GM13976 (cell line): ENCODE results near the gene FOXL1.

Experiments
- DNase-seq: peaks from one replicate; pipeline ENCODE4 v3.0.0; 2012; ENCODE audit warnings: low spot score
- in situ Hi-C: fragments of 300-500 bp; cut with MboI; formaldehyde crosslinking; loops from one replicate; pipeline ENCODE4 v1.12.0; 2022; ENCODE audit warnings: low sequenced_read_pairs, mixed read lengths, inconsistent platforms; ENCODE audit not compliant: unreplicated experiment
- TF ChIP-seq, protein P1 (sequence below): IDR thresholded peaks from 2 replicates; pipeline ENCODE4 v1.5.1; 2012; ENCODE audit warnings: borderline replicate concordance, mild to moderate bottlenecking; ENCODE audit not compliant: insufficient read depth; ENCODE audit errors: extremely low read depth, missing control alignments, control extremely low read depth

Gene FOXL1

DNA sequence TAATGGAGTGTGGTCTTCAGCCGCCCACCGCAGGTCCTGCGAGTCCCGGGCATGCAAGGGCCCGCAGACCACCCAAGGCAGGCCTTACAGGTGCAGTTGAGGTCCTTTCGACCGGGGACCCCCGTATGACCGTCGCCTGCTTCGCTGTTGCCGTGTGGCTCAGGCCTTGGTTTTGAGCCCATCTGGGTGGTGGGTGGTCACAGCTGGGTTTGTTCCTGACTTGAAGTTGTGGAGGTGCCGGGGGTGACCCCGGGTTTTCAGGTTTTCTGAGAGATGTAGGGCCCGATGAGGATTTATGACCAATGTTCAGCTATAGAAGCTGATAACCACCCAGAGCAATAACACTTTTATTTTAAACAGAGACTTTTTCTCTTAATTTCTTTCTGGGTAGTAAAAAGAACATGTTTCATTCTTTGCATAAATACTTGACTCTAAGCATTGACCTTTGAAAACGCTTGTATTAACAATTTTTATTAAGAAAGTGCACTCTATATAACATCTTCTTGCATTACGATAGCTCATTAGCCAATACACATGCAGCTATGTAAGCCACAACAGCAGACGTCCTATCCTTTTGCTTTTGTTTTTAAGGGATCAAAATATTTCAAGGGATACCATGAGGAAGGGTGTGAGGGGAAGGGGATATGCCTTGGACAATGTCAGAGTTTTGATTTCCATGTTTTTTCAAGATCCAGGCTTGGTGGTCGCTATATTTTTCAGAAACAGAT, 1.9 kb downstream of the FOXL1 start:
- in situ Hi-C loops: no loop called here
- no peak for DNase-seq
- TF ChIP-seq, protein P1, sequence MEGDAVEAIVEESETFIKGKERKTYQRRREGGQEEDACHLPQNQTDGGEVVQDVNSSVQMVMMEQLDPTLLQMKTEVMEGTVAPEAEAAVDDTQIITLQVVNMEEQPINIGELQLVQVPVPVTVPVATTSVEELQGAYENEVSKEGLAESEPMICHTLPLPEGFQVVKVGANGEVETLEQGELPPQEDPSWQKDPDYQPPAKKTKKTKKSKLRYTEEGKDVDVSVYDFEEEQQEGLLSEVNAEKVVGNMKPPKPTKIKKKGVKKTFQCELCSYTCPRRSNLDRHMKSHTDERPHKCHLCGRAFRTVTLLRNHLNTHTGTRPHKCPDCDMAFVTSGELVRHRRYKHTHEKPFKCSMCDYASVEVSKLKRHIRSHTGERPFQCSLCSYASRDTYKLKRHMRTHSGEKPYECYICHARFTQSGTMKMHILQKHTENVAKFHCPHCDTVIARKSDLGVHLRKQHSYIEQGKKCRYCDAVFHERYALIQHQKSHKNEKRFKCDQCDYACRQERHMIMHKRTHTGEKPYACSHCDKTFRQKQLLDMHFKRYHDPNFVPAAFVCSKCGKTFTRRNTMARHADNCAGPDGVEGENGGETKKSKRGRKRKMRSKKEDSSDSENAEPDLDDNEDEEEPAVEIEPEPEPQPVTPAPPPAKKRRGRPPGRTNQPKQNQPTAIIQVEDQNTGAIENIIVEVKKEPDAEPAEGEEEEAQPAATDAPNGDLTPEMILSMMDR: no peak

DNA sequence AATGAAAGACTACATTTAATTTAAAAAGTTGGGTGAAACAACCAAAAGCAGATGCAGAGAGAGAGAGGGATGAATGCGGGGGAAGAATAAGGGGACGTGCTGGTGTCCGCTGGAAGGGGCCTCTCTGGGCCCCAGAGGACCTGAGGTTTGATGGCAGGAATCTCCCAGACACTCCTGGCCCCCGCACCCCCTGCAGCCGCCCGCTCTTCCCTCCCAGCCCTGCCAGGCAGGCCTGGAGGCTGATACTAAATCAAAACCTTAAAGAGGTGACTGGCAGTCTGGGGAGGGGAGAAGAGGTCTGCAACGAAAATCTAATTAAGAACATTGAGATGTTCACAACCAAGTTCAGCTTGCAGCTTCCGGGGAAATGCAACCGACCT, 2.4 kb downstream of the FOXL1 start:
- TF ChIP-seq, protein P1: no peak
- in situ Hi-C loops: no loop called here
- DNase-seq: no peak

DNA sequence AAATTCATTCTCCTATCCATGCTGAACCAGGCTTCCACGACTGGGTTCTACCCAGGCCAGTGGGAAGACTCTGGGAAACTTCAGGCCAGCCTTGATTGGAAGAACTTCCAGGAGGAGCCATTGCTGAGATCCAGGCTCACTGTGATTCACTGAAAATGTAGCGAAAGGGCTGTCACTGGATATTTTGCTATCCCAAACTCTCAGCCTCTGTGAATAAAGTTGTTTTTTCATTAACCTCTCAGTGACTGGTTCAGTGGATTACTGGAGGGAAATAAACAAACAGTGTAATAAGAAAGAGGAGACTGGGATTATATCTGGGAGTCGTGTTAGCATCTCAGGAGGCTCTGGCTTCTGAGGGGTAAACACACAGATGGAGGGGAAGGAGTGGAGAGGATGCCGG, 3.1 kb downstream of the FOXL1 start:
- no peak for DNase-seq
- in situ Hi-C loops: no loop called here
- TF ChIP-seq, protein P1: no peak

DNA sequence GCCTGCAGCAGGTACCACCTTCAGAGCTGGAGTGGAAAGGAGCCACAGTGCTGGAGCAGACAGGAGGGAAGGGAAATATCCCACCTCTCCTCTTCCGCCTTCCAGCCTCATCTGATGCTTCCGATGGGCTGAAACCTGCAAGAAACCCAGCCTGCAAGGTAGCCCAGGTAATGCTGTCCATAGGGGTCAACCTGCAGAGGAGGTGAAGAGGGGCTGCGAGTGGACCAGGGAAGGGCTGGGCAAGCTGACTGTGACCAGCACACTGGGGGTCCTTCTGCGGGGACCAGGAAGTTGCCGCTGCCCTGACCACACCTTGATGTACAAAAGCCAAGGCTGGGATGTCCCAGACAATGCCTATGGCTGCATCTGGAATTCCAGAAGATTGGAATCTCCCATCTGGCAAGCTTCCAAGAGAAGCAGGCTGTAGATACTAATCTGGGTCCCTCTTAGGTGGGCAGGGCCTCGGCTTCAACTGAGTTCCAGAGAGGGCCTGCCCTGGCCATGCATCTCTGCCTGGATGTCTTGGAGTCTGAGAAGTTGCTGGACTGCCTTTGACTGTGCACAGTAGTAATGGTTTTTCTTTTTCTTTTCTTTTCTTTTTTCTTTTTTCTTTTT, 5.8 kb downstream of the FOXL1 start:
- TF ChIP-seq, protein P1: no peak
- in situ Hi-C loops: no loop called here
- DNase-seq: no peak

DNA sequence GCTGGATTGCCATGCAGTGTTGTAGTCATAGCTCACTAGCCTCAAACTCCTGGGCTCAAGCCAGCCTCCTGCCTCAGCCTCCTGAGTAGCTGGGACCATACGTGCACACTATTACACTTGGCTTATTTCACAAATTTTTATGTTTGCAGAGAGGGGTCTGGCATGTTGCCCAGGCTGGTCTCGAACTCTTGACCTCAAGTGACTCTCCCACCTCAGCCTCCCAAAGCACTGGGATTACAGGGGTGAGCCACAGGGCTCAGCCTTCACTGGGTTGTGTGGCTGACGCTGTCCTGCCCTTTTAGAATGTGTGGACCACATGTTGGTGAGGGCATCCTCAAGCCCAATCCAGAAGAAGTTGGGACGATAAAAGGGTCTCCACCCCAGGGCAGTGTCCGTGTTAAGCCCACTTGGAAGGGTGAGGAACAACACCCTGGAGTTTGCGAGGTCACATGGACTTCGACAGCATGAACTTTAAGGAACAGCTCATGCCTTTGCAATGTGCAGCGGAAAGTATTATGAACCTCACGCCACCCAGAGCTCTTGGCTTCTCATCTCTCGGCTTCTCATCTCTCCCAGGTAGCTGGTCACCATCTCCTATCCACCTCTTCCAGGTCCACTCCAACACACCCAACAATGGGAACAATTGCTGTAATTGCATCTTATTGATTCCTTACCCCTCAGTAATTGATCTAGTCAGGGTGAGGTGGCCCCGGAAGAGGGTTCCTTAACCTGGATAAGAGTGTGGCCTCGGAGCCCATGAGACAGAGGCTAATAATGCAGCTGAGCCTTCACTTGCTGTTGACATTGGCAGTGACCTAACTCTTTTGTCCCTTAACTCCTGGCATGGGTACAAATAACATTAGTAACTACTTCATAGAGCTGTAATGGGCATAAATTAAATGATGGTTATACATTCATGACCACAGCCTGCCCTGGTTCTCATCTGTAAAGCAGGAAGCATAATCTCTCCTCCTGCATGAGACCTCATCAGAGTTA, 6.7 kb downstream of the FOXL1 start:
- TF ChIP-seq, protein P1: no peak
- no peak for DNase-seq
- in situ Hi-C loops: no loop called here

DNA sequence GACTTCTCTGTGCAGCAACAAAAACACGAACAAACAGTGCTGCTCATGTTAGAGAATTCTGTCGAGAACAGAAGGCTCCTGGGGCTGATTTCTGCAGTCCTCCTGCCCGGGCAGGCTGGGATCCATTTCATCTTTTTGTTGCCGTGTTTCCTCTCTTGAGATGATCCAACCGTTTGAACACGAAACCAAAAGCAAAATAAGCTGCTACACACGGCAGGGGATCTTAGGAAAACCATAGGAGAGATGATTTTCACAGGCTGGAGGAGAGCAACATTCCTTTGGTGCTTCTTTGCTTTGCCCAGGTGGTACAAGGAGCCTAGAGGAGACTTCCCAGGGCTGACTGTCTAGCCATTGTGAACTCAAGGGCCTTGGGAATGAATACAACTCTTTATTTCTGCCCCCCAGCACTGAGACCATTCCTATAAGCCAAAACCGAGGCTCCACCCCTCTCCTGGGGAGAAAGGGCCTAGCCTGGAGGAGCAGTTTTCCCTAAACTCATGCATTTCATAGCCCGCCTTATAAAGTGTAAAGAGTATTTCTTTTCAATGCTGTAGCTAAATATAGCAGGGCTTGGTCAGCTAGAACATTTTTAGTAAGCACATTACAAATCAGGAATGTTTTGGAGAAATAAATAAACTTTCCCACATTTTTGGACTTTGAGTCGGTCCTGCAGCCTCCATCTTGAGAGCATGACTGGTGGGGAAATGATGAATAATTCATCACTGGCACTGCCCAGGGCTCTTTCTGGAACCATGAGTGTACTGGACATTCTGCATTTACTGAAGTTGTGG, 7.7 kb downstream of the FOXL1 start:
- DNase-seq: no peak
- TF ChIP-seq, protein P1: no peak
- in situ Hi-C loops: no loop called here
